Measurements from ENCODE around the gene WIPF2.

Gene WIPF2

GRCh38 chr17:40316571-40317344, 97.7 kb downstream of the WIPF2 start:
- DNase-seq, result peak; percentile 79

GRCh38 chr17:40317345-40317873, 98.3 kb downstream of the WIPF2 start:
- peak; percentile 61 for DNase-seq

DNA sequence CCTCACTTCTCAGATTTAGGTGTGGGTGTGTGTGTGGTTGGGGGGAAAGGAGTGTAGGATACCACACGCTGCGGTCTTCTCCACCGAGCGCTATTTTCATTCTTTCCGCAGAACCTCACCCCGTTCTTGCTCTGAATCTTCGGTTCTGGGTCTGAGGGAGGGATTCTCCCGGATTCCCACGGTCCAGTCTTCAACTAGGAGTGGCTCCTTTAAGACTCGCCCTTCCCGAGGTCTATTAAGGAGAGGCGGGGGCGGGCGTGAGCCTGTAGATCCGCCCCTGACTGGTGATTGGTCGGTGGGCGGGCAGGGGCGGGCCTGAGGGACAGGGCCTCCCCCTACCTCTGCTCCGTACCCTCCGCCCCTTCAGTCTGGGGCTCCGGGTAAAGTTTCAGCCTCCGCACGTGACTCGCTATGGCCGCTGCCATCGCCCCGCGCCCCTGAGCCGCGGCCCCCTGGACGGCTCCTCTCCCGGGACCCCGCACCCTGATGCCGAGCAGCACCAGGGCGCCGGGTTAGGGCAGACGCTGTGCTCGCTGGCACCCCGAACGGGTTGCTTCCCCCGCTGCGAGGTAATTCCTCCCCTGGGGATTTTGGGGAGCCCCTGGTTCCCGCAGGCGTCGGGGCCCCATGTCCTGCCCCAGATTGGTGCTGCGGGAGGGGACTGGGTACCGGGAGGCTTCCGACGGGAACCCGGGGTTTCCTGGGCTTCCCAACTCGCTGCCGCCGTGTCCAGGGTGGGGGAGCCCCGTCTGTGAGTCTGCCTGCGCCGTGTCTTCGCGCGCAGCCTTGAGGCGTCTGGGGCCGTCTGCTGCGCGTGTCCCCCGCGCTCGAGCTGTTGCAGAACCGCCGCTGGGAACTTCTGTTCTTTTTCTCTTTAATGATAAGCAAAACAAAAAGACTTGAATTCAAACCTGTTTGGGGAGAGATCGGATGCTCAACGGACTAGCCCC, 99.1 kb downstream of the WIPF2 start:
- DNase-seq, result peak; percentile 94

- no peak for DNase-seq
Measured at GRCh38 chr17:40318830-40319391, 99.8 kb downstream of the WIPF2 start.

DNA sequence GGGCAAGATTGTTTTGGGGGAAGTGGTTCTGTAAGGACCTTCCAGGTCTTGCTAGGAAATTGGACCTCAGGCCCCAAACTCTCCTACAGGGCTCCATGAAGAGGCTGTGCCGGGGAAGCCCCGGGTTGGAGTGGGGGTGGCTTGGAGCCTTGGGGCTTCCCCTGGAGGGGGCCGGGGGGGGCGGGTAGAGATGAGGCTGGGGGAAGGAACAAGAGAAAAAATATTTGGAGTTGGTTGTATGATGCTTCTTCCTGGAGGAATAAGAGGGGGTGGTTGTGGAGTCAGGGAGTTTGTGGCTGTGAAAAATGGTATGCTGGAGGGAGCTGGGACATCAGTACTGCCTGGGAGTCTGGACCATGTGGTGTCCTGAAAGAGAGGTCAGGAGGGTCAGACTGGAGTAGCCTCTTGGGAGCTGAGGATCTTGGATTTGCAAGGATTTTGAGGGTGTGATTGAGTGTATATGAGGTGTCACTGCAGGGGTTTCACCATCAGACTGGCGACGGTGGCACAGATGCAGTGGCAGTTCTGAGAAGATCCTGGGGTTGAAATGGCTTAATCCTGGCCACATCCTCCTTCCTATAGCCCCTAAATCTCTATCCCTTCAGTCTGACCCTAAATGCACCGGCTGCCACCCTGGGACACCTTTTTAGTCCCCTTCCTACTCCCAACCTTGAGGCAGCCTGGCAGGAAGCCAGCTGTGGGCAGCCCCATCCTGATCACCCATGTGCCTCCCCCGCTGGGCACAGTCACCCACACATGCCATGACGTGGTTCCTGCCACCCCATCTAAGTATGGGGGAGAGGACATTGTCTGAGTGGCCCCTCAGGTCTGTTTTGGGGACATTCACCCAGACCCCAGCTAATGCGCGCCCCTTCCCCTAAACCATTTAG, 100.8 kb downstream of the WIPF2 start:
- DNase-seq, result no peak

- no peak for DNase-seq
Measured at GRCh38 chr17:40320756-40321523, 101.8 kb downstream of the WIPF2 start.

GRCh38 chr17:40321524-40321929, 102.4 kb downstream of the WIPF2 start:
- DNase-seq, result no peak

DNA sequence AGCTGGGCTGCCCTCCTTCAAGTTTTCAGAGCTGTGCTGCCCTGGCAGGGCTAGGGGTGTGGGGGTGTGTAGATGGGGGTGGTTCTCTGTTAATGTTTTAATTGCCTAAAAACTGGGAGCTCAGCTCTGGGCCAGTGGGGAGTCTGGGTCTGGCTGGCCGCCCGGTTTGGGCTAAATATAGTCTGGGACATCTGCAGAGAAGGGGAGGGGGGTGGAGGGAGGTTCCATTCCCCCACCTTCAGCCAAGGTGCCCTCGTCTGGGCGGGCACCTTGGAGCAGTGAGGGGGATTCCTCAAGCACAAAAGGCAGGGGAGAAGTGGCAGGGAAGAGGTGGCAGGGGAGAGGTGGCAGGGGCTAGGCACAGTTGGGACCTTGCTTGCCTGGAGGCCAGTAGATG, 102.9 kb downstream of the WIPF2 start:
- DNase-seq, result no peak

DNA sequence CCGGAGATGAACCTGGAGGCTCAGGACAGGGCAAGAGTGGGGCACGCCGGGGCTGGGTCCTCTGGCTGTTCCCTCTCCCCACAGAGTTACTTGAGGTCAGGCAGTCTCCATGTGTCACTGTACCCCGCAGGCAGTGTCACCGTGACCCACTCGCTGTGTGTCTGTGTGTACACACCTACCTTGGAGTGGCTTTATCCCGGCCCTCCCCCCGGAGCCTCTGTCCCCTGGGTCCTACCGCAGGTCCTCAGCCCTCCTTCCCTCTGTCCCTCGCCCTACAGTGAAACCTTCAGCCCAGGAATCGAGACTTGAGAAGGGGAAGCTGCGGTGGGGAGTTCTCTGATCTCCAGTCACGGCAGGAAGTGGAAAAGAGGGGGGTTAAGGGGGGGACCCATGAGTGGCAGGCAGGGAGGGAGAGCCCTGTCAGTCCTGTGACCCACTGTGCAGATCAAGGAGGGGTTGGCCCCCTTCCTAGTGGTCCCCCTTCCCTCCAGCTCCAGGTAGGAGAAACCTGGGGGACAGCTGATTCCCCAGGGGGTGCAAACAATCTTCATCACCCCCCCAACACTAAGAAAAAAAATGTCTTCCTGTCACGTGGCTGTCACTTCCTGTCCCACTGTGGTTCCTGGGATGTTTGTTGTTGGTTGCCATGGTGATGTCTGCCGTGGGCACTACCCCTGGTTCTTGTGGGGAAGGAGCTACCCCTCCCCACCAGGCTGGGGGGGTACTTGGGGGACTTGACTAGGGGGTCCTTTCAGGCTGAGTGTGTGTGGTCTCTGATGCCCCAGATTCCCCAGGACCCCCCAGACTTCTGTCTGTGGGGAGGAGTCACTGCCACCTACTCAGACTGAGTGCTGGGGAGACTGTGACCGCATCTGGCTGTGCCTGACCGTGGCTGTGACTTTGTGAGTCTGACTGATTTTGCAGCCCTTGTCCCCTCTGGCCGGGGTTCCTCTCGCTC, 103.5 kb downstream of the WIPF2 start:
- DNase-seq, result peak; percentile 76

DNA sequence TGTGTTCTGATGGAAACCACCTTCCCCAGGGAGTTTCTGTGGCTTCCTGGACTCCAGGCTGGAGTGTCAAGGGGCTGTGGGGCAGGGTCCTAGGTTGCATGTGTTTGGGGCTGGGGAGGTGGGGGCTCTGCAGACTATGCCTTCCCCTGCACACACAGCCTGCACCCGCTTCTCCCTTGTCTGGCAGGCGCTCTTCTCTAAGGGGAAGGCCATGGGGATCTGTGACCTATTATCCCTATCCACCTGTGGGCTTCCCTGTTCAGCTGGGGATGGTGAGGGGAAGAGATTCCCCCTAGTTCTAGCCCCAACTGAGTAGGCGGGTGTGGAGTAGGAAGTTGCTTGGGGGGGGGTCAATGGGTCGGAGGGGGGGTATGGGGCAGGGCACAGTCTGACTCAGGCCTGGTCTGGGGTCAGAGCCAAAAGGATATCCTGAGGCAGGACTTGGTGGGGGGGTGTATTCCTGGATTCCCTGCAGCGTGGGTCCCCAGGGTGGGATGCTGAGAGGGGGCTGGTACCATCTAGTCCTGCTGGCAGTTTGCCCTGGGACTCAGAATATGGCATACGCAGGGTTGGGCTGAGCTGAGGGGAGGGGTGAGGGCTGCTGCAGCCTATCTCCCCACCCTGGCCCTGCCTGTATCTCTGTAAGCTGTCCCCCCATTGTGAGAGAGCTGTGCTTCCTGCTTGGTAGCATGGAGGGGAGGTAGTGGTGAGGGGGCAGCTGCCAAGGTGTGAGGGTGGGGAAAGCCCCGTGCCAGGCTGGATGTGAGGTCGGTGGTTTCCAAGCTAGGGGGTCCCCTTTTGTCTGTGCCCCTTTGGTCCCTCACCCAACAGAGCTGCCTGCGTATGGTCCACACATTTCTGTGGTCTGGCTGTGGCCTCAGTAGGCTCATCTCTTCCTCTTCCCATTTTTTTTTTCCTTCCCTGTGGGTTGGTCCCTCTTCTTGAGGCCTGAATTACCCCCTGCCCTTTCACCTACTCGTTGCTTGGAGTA, 104.6 kb downstream of the WIPF2 start:
- no peak for DNase-seq

DNA sequence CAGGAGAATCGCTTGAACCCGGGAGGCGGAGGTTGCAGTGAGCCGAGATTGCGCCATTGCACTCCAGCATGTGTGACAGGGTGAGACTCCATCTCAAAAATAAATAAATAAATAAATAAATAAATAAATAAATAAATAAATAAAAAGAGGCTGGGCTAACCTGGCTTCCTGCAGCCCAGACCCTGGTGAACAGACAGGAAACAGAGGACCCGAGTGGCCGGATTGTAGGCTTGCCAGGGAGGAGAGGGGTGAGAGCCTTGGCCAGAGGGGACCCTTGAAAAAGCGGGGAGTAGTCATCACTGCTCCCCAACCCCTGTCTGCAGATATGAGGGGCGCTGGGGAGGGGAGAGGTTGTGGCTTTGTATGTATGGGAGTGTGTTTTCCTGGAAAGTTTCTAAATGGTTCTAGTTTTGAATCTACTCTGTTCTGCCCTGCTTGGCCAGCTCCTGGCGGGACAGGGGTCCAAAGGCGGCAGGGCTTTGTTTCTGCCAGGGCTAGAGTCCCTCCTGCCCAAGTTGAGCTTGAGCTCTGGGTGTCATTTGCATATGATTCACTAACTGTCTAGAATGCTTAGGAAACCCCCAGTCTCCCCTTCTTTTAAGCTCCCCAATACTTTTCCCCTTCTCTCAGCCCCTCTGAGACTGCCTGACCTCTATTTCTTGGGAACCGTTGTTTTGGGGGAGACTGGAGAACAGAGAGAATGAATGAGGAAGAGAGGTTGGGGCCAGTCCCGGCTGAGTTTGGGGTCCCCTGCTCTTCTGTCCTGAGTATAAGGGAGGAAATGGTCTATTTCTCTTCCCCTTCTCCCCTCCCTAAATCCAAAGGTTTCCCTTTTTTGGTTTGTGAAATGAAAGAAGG, 106.3 kb downstream of the WIPF2 start:
- DNase-seq, result no peak

DNA sequence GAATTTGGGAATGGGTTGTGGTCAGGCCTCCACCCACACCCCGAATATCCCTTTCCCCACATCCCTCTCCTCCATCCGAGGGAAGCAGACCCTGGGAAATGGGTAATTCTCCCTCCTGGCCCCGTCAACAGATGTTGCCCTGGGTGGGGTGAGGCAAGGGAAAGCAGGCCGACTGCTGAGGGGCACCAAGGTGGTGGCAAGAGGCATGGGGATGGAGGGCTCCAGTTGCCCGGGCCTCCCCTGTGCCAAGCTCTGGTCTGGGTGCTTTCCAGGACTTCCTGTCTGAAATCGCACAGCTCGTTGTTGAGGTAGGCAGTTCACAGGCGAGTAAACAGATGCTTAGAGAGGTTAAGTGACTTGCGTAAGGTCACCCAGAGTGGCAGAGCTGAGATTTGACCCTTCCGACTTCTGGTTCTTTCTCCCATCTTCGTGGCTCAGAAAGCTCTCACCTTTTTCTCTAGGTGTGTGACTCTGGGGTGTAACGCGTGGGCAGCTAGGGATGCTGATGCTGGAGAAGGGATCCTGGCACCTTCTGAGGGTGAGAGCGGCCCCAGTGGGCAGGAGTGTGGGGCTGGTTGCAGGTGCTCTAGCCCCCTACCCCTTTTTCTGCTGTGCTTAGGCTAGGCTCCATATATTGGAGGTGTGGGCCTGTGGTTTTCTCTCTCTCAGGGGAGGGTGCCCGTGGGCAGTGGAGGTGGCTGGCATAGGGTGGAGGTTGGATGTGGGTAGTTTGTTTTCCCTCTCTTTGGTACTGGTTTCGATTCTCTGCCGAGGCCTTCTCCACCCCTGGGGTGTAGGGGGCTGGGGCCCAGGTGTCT, 107.1 kb downstream of the WIPF2 start:
- DNase-seq, result peak; percentile 9

- no peak for DNase-seq
Measured at GRCh38 chr17:40326832-40327199, 107.7 kb downstream of the WIPF2 start.

- no peak for DNase-seq
Measured at GRCh38 chr17:40327244-40327729, 108.2 kb downstream of the WIPF2 start.

GRCh38 chr17:40327735-40328385, 108.8 kb downstream of the WIPF2 start:
- DNase-seq, result no peak

DNA sequence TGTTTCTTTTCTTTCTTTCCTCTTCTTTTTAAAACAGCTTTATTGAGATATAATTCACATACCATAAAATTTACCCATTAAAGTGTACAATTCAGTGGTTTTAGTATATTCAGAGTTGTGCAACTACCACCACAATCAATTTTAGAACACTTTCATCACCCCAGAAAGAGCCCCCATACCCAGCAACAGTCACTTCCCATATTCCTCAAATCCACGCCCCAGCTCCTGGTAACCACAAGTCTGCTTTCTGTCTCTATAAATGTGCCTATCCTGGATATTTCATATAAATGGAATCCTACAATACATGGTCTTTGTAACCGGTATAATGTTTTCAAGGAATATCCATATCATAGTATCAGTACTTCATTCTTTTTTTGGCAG, 109.3 kb downstream of the WIPF2 start:
- DNase-seq, result no peak

Measured in DMS53 (cell line).